OCI-LY3 (cell line): ENCODE measurements around the gene CATSPERD.
A peak's percentile ranks its signal among the peaks of the same experiment; 100 is the strongest.

Experiments
- H2AFZ ChIP-seq: fragments of 200-600, 300-600 bp; shearing (Covaris generic); 2 replicates; pipeline ENCODE4 v1.6.0; 2014; ENCODE audit warnings: antibody characterized with exemption, low read depth, low read length
- H3K27ac ChIP-seq: fragments of 200-600, 300-600 bp; sonication (generic); 2 replicates; pipeline ENCODE4 v1.5.1; 2014; ENCODE audit warnings: mild to moderate bottlenecking, low read length, moderate library complexity, mixed read lengths
- H3K27me3 ChIP-seq: fragments of 200-600, 300-600 bp; sonication (generic); 2 replicates; pipeline ENCODE4 v1.6.1; 2014; ENCODE audit warnings: low read depth, low read length, mixed read lengths
- H3K36me3 ChIP-seq: fragments of 200-600, 300-600 bp; sonication (generic); replicated peaks from 2 replicates; pipeline ENCODE3; 2014; ENCODE audit warnings: low read depth, low read length, mixed read lengths
- H3K4me1 ChIP-seq: fragments of 300-600, 200-600 bp; sonication (generic); 2 replicates; pipeline ENCODE4 v1.6.1; 2014; ENCODE audit warnings: low read length, mixed read lengths
- H3K4me2 ChIP-seq: fragments of 200-600, 300-600 bp; sonication (generic); 2 replicates; pipeline ENCODE4 v1.6.1; 2014; ENCODE audit warnings: low read length, mixed read lengths
- H3K4me3 ChIP-seq: fragments of 300-600, 200-600 bp; sonication (generic); 2 replicates; pipeline ENCODE4 v1.5.1; 2014; ENCODE audit warnings: antibody characterized with exemption, mild to moderate bottlenecking, low read length, moderate library complexity
- H3K79me2 ChIP-seq: fragments of 300-600, 200-600 bp; shearing (Covaris generic); 2 replicates; pipeline ENCODE4 v1.6.1; 2014; ENCODE audit warnings: mild to moderate bottlenecking, low read length, mixed read lengths
- H3K9ac ChIP-seq: fragments of 300-600, 200-600 bp; shearing (Covaris generic); 2 replicates; pipeline ENCODE4 v1.6.0; 2014; ENCODE audit warnings: mild to moderate bottlenecking, low read length, moderate library complexity
- H3K9me3 ChIP-seq: fragments of 200-600, 300-600 bp; shearing (Covaris generic); 2 replicates; pipeline ENCODE4 v1.6.1; 2014; ENCODE audit warnings: low read length, mixed read lengths; ENCODE audit not compliant: insufficient read depth
- H4K20me1 ChIP-seq: fragments of 200-600, 300-600 bp; sonication (generic); 2 replicates; pipeline ENCODE4 v1.6.1; 2016; ENCODE audit warnings: low read length, mixed read lengths; ENCODE audit not compliant: insufficient read depth
- CTCF ChIP-seq: fragments of 200-600, 300-600 bp; sonication (generic); IDR thresholded peaks from 2 replicates; pipeline ENCODE4 v1.5.1; 2014; ENCODE audit warnings: antibody characterized with exemption, low read length, low read depth
- EZH2phosphoT487 ChIP-seq: fragments of 200-600 bp; shearing (Covaris generic); IDR thresholded peaks from 2 replicates; pipeline ENCODE4 v1.6.1; 2018; ENCODE audit warnings: antibody characterized with exemption, mixed run types, low read depth

CATSPERD gene

GRCh38 chr19:5803752-5804515 is 83.5 kb downstream of the CATSPERD start:
- Histone ChIP-seq H3K4me1 (peaks cover 11% of the 10 kb centered on the region), H3K79me2 (no peaks in the 10 kb centered on the region), H3K36me3 (no peaks in the 10 kb centered on the region), H3K27ac (no peak overlapping the region), H3K4me3 (peak overlapping the region; percentile 70), H2AFZ (peak overlapping the region; percentile 90), H3K27me3 (peaks cover 14% of the 10 kb centered on the region), H3K9ac (peak overlapping the region; percentile 49), H3K4me2 (peak overlapping the region; percentile 91), H3K9me3 (no peaks in the 10 kb centered on the region), H4K20me1 (no peaks in the 10 kb centered on the region)
- TF ChIP-seq EZH2phosphoT487 (no peak), CTCF (peak; percentile 98)

GRCh38 chr19:5804516-5805461 is 84.4 kb downstream of the CATSPERD start, which contains the start of gene NRTN:
TSS of gene NRTN (plus strand) at chr19:5805067. CDS start at chr19:5824166, 19,099 bp downstream.
- Histone ChIP-seq H3K4me2 (peak within 1 kb of the TSS; percentile 91), H3K79me2 (no peaks in the 10 kb centered on the region), H4K20me1 (no peaks in the 10 kb centered on the region), H3K4me3 (peak within 1 kb of the TSS; percentile 70), H3K27me3 (peaks cover 14% of the 10 kb centered on the region), H3K36me3 (no peaks in the 10 kb centered on the region), H2AFZ (peak within 1 kb of the TSS; percentile 90), H3K27ac (no peak within 1 kb of the TSS), H3K9me3 (no peaks in the 10 kb centered on the region), H3K9ac (peak within 1 kb of the TSS; percentile 49), H3K4me1 (peaks cover 11% of the 10 kb centered on the region)
- no peak for TF ChIP-seq CTCF
- no peak for TF ChIP-seq EZH2phosphoT487

GRCh38 chr19:5805462-5806132 is 85.2 kb downstream of the CATSPERD start:
- Histone ChIP-seq H3K9ac (no peak overlapping the region), H2AFZ (no peak overlapping the region), H3K4me3 (no peak overlapping the region), H3K27me3 (peaks cover 14% of the 10 kb centered on the region), H3K79me2 (no peaks in the 10 kb centered on the region), H3K4me2 (0 out of 2 replicates have a peak overlapping the region, but pooled peaks have one; percentile 23), H3K27ac (no peak overlapping the region), H3K4me1 (peaks cover 11% of the 10 kb centered on the region), H4K20me1 (no peaks in the 10 kb centered on the region), H3K9me3 (no peaks in the 10 kb centered on the region), H3K36me3 (no peaks in the 10 kb centered on the region)
- peak; percentile 74 for TF ChIP-seq CTCF
- TF ChIP-seq EZH2phosphoT487: no peak
